Keratinocyte (primary cell): ENCODE results near the gene PRPF6. TPM values are rescaled to one million over a fixed set of nuclear protein-coding genes. Genes with fewer than 3 reads are reported as not detected.

Experiments
- DNase-seq: peaks from one replicate; pipeline ENCODE4 v3.0.0-alpha.2; 2011; ENCODE audit warnings: low read depth, missing footprints, low spot score
- FAIRE-seq: peaks from 2 replicates; lab custom pipeline; 2011; peaks lifted over from hg19 to GRCh38; lab: Jason Lieb, UNC
- H2AFZ ChIP-seq: 2 replicates; pipeline ENCODE4 v1.6.0; 2012; ENCODE audit warnings: low read length, control low read depth, inconsistent platforms; ENCODE audit not compliant: control insufficient read depth
- H3K27ac ChIP-seq: 2 replicates; pipeline ENCODE4 v1.5.1; 2011; ENCODE audit warnings: low read length; ENCODE audit not compliant: control insufficient read depth, insufficient read depth
- H3K27me3 ChIP-seq: 3 replicates; pipeline ENCODE4 v1.6.0; 2011; ENCODE audit warnings: low read length; ENCODE audit not compliant: control insufficient read depth, insufficient read depth; ENCODE audit errors: extremely low read depth
- H3K36me3 ChIP-seq, 2 experiments: 2 replicates in 1 of 2; 3 replicates in 1 of 2; pipeline ENCODE4 v1.5.1; 2011; ENCODE audit warnings: low read length in 2 of 2, mild to moderate bottlenecking in 1 of 2; ENCODE audit not compliant: control insufficient read depth in 2 of 2, insufficient read depth in 2 of 2; ENCODE audit errors: extremely low read depth in 1 of 2
- H3K4me1 ChIP-seq: 3 replicates; pipeline ENCODE4 v1.5.1; 2011; ENCODE audit warnings: low read length; ENCODE audit not compliant: control insufficient read depth, insufficient read depth; ENCODE audit errors: extremely low read depth
- H3K4me2 ChIP-seq: 3 replicates; pipeline ENCODE4 v1.6.0; 2011; ENCODE audit warnings: low read depth, low read length; ENCODE audit not compliant: control insufficient read depth, insufficient read depth; ENCODE audit errors: extremely low read depth
- H3K4me3 ChIP-seq, 3 experiments: fragments of 200-600 bp in 1 of 3; sonication (generic) in 1 of 3; 2 replicates in 2 of 3; 3 replicates in 1 of 3; pipeline ENCODE4 v1.5.1; 2011 to 2016; ENCODE audit warnings: low read length in 3 of 3, mild to moderate bottlenecking in 3 of 3, control low read depth in 2 of 3, inconsistent platforms in 1 of 3, low read depth in 1 of 3, mixed read lengths in 1 of 3, mixed run types in 1 of 3, moderate library complexity in 1 of 3; ENCODE audit not compliant: control insufficient read depth in 2 of 3, insufficient read depth in 2 of 3; ENCODE audit errors: extremely low read depth in 1 of 3
- H3K79me2 ChIP-seq: 2 replicates; pipeline ENCODE4 v1.6.0; 2012; ENCODE audit warnings: low read length; ENCODE audit not compliant: control insufficient read depth, insufficient read depth
- H3K9ac ChIP-seq: 3 replicates; pipeline ENCODE4 v1.6.0; 2011; ENCODE audit warnings: low read length; ENCODE audit not compliant: control insufficient read depth, insufficient read depth; ENCODE audit errors: extremely low read depth
- H3K9me1 ChIP-seq: 3 replicates; pipeline ENCODE4 v1.6.0; 2011; ENCODE audit warnings: low read length; ENCODE audit not compliant: control insufficient read depth, insufficient read depth; ENCODE audit errors: extremely low read depth
- H3K9me3 ChIP-seq: 2 replicates; pipeline ENCODE4 v1.5.1; 2012; ENCODE audit warnings: low read depth, low read length; ENCODE audit not compliant: control insufficient read depth
- H4K20me1 ChIP-seq: 3 replicates; pipeline ENCODE4 v1.6.0; 2011; ENCODE audit warnings: low read length; ENCODE audit not compliant: control insufficient read depth, insufficient read depth; ENCODE audit errors: extremely low read depth
- CTCF ChIP-seq, 3 experiments: IDR thresholded peaks in 1 of 3; conservative IDR thresholded peaks in 1 of 3; optimal IDR thresholded peaks in 1 of 3; 2 replicates in 2 of 3; 3 replicates in 1 of 3; pipeline versions ENCODE3 to v1.5.1; 2011; ENCODE audit warnings: low read length in 3 of 3, mild to moderate bottlenecking in 3 of 3, moderate library complexity in 2 of 3, control low read depth in 1 of 3, inconsistent platforms in 1 of 3; ENCODE audit not compliant: insufficient read depth in 2 of 3; ENCODE audit errors: extremely low read depth in 1 of 3
- EZH2 ChIP-seq: IDR thresholded peaks from one replicate; pipeline ENCODE4 v1.6.1; 2012; ENCODE audit warnings: inconsistent platforms, mild to moderate bottlenecking, low read length, moderate library complexity
- dilution Hi-C: fragments of 300-500 bp; cut with MboI; formaldehyde crosslinking; loops from one replicate; pipeline ENCODE4 v1.7.0; 2020; ENCODE audit warnings: low sequenced_read_pairs; ENCODE audit not compliant: extremely low pct_ligation_motif_present
- polyA plus RNA-seq, 5 experiments: library from polyadenylated mRNA; depleted of rRNA in 3 of 5; stranded (reverse) in 3 of 5; stranded (forward) in 1 of 5; unstranded in 1 of 5; fragments of >200 nt; gene quantifications; 1 replicate in 1 of 5; 2 replicates in 3 of 5; 3 replicates in 1 of 5; pipeline versions ENCODE4 v1.2.1 to v1.2.3, GENCODE V29; 2011 to 2012; ENCODE audit warnings: missing spikeins in 2 of 5, low read depth in 1 of 5, low replicate concordance in 1 of 5

Gene PRPF6
- polyA plus RNA-seq, 1 donor (not counting 4 experiments of a cell fraction or from before 2014, with no cell fraction given) = 30.5 TPM

GRCh38 chr20:63957690-63958441, 23.1 kb upstream of the PRPF6 start:
- Histone ChIP-seq H4K20me1 (peaks cover 7% of the 10 kb centered on the region), H3K36me3 (peaks cover 14 to 23% of the 10 kb centered on the region in 2 experiments), H2AFZ (no peak overlapping the region), H3K79me2 (peaks cover 28% of the 10 kb centered on the region), H3K9ac (peak overlapping the region; percentile 75), H3K4me3 (peak overlapping the region; percentile 73 to 98 (median 82)), H3K9me1 (no peaks in the 10 kb centered on the region), H3K4me2 (peak overlapping the region; percentile 88), H3K27me3 (no peaks in the 10 kb centered on the region), H3K4me1 (peaks cover 21% of the 10 kb centered on the region), H3K27ac (peak overlapping the region; percentile 81), H3K9me3 (no peaks in the 10 kb centered on the region)
- DNase-seq (peak; percentile 87), FAIRE-seq (no peak)
- TF ChIP-seq EZH2 = no peak
- dilution Hi-C loops = no loop called here

DNA sequence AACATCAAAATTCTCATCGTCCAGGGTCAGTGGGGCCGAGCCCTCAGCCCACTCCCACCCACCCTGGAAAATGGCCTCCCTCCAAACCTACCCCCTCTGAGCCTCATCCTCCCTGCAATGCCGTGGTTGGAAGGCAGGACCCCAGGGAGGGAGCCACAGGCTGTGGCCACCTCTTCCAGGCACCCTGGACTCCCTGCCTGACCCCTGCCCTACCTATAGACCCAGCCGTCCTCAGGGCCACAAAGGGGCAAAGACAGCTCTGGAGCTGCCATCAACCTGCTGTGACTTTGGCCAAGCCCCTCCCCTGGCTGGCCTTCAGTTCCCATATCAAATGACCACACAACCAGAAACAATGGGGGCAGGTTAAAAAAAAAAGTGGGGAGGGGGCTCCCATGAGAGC, 22.5 kb upstream of the PRPF6 start:
- H3K27ac ChIP-seq = no peak overlapping the region
- H4K20me1 ChIP-seq = peaks cover 7% of the 10 kb centered on the region
- H3K36me3 ChIP-seq = peaks cover 17 to 25% of the 10 kb centered on the region in 2 experiments
- no peaks in the 10 kb centered on the region for H3K9me3 ChIP-seq
- no peaks in the 10 kb centered on the region for H3K9me1 ChIP-seq
- H3K9ac ChIP-seq = no peak overlapping the region
- no peak overlapping the region for H3K4me2 ChIP-seq
- H3K79me2 ChIP-seq = peaks cover 27% of the 10 kb centered on the region
- H3K4me3 ChIP-seq = no peak overlapping the region
- peaks cover 21% of the 10 kb centered on the region for H3K4me1 ChIP-seq
- no peaks in the 10 kb centered on the region for H3K27me3 ChIP-seq
- H2AFZ ChIP-seq = no peak overlapping the region
- DNase-seq (no peak), FAIRE-seq (no peak)
- TF ChIP-seq CTCF (optimal IDR thresholded peaks at IDR 0.05 in 1 of 3, IDR thresholded peaks at IDR 0.05 in 1 of 3, conservative IDR thresholded peaks at IDR 0.05 in 1 of 3; ENCODE audit: extremely low read depth in 1 of 3, insufficient read depth in 2 of 3, low read length in 3 of 3) = no peak
- no peak for TF ChIP-seq EZH2
- dilution Hi-C loops = no loop called here
